NCI-H1436 (cell line): ENCODE data around the gene ARHGAP10.

Experiments used
- DNase-seq: peaks from one replicate; lab custom pipeline; 2025; lab: John Stamatoyannopoulos, UW

Gene ARHGAP10

DNA sequence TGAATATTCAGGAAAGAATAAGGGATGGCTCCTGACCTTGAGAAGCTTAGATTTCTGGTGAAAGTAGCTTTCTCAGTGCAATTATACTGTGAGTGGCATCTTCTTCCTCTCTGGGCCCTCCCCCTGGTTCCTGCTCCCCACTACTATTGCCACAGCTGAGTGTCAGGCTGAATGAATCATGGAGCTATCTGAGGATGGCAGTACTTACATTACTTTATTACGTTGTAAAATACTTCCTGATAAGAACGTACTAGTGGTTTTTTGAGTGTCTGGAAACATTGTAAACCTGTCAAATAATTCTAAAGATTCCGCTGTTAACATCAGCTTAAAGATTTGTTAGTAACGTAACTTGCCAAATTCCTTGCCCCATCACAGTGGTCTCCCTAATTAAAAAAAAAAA is 36.2 kb downstream of the ARHGAP10 start:
- DNase-seq = no peak

GRCh38 chr4:147769386-147769785 is 37.5 kb downstream of the ARHGAP10 start:
- no peak for DNase-seq

DNA sequence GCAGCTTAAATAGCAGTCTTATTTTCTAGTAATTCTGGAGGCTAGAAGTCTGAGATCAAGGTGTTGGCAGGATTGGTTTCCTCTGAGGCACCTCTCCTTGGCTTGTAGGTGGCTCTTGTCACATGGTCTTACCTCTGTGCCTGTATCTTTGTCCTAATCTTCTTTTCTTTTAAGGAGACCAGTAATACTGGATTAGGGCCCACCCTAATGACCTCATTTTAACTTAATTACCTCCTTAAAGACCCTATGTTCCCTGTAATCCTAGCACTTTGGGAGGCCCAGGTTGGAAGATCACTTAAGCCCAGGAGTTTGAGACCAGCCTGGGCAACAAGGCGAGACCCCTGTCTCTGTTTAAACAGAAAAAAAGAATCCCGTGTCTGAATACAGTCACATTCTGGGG is 38.9 kb downstream of the ARHGAP10 start:
- DNase-seq = no peak

- DNase-seq = no peak
Observed at GRCh38 chr4:147772056-147772455, 40.2 kb downstream of the ARHGAP10 start.

GRCh38 chr4:147772459-147772969 is 40.6 kb downstream of the ARHGAP10 start:
- no peak for DNase-seq

- DNase-seq = no peak
Observed at GRCh38 chr4:147773261-147774184, 41.6 kb downstream of the ARHGAP10 start.

DNA sequence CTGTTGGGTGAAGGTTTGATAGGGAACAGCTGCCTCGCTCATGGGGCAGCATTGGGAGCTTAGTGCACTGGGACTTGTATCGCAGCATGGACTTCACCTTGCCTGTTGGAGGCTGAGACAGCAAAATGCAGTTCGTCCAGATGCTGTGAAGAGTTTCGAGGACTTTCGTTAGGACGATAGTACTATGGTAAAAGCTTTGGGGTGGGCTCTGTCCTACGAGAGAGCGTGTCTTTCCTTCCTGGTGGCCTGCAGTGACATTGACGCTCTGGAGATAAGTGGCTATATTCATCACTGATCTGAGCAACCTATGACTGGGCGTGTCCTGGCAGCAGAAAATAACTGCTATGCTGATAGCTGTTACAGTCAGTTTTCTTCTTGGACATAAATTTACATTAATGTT is 44.8 kb downstream of the ARHGAP10 start:
- DNase-seq = no peak

GRCh38 chr4:147777456-147778091 is 45.7 kb downstream of the ARHGAP10 start:
- no peak for DNase-seq

- DNase-seq = no peak
Observed at GRCh38 chr4:147778942-147779341, 47.1 kb downstream of the ARHGAP10 start.

- no peak for DNase-seq
Observed at GRCh38 chr4:147779451-147779850, 47.6 kb downstream of the ARHGAP10 start.

- no peak for DNase-seq
Observed at GRCh38 chr4:147780137-147780777, 48.4 kb downstream of the ARHGAP10 start.

- no peak for DNase-seq
Observed at GRCh38 chr4:147782087-147782781, 50.3 kb downstream of the ARHGAP10 start.

GRCh38 chr4:147785129-147785528 is 53.2 kb downstream of the ARHGAP10 start:
- no peak for DNase-seq

DNA sequence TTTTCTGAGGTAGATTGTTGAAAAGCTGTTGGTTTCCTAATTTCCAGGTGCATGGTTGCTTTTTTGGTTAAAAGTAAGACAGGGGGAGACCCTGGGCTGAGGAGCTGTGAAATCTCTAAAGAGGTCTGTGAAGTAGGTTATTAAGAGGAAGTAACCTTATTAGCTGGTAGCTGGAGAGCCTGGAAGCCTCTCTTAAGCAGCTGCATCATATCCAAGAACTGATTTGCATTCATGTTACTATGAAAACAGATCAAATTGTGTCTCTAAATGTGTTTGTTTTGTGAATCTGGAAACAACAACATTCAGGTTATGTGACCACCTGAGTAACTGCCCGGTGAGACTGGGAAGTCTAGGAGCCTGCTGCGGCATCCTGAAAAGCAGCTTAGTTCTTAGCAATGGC is 54.1 kb downstream of the ARHGAP10 start:
- peak; percentile 58 for DNase-seq

- DNase-seq = no peak
Observed at GRCh38 chr4:147786531-147786930, 54.6 kb downstream of the ARHGAP10 start.

GRCh38 chr4:147787204-147787603 is 55.3 kb downstream of the ARHGAP10 start:
- no peak for DNase-seq

GRCh38 chr4:147788791-147789190 is 56.9 kb downstream of the ARHGAP10 start:
- DNase-seq = no peak

GRCh38 chr4:147789596-147789995 is 57.7 kb downstream of the ARHGAP10 start:
- DNase-seq = no peak

- no peak for DNase-seq
Observed at GRCh38 chr4:147790412-147790811, 58.5 kb downstream of the ARHGAP10 start.

DNA sequence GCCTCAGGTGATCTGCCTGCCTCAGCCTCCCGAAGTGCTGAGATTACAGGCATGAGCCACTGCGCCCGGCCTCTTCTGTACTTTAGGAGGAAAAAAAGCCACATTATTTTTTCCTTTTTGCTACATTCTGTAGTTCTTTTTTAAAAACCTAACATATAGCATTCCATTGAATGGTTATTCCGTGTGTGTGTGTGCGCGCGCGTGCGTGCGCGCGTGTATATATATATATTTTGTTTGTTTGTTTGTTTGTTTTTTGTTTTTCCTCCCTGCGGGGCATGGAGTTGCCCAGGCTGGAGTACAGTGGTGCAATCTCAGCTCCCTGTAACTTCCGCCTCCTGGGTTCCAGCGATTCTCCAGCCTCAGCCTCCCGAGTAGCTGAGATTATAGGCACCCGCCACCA is 59.5 kb downstream of the ARHGAP10 start:
- no peak for DNase-seq

GRCh38 chr4:147791865-147792264 is 60.0 kb downstream of the ARHGAP10 start:
- DNase-seq = no peak
